ENCODE measurements around the gene ARPIN.

DNA sequence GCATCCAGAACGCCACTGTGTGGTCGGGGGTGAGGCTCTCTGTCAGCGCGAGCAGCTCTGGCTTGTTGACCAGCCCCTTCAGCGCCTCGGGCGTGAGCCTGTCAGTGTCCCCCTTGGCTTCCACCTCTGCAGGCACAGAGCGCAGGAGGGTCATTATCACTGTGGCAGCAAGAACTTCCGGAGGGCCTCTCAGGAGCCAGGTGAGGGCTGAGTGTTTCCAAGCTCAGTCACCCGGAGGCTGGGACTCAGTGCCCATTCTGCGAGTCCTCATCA is 9.0 kb downstream of the ARPIN start:
- TF ChIP-seq CTCF (IDR thresholded peaks at IDR 0.05 in 2 of 3, conservative IDR thresholded peaks at IDR 0.05 in 1 of 3; ENCODE audit: borderline replicate concordance in 1 of 3, insufficient read depth in 1 of 3, low read depth in 2 of 3, low read length in 2 of 3) (no peak), SIN3A (IDR thresholded peaks at IDR 0.05; ENCODE audit: low read depth) (no peak), EZH2 (IDR thresholded peaks at IDR 0.05) (no peak), EZH2phosphoT487 (IDR thresholded peaks at IDR 0.05; ENCODE audit: borderline replicate concordance) (no peak), POLR2A (IDR thresholded peaks at IDR 0.05; ENCODE audit: borderline replicate concordance, extremely low read depth, insufficient read depth, insufficient read length) (no peak), YY1 (IDR thresholded peaks at IDR 0.05; ENCODE audit: extremely low read depth, insufficient replicate concordance, low read depth, low read length) (no peak), RAD21 (IDR thresholded peaks at IDR 0.05; ENCODE audit: low read depth) (no peak), JUND (IDR thresholded peaks at IDR 0.05) (no peak), CEBPB (IDR thresholded peaks at IDR 0.05; ENCODE audit: low read depth) (no peak), POLR2AphosphoS5 (IDR thresholded peaks at IDR 0.05; ENCODE audit: low read depth, low read length) (no peak), CBX3 (IDR thresholded peaks at IDR 0.05; ENCODE audit: low read depth) (no peak), SRF (IDR thresholded peaks at IDR 0.05; ENCODE audit: low read depth) (no peak)
